NCI-H748 (cell line): Measurements from ENCODE around the gene VDR.
"Not testable (repeated sequence)": the region's sequence is repeated elsewhere in the genome, so short reads cannot be mapped to it uniquely, and the experiment has no call there.

Experiments used
- DNase-seq: peaks from one replicate; lab custom pipeline; 2025; ENCODE audit not compliant: unreplicated experiment; lab: John Stamatoyannopoulos, UW

The VDR gene

GRCh38 chr12:47850153-47851084 is 54.4 kb downstream of the VDR start:
- DNase-seq: no peak

GRCh38 chr12:47849261-47849660 is 55.5 kb downstream of the VDR start:
- DNase-seq: no peak

- no peak for DNase-seq
These were observed 55.9 kb downstream of the VDR start for GRCh38 chr12:47848853-47849252.

GRCh38 chr12:47846294-47846996 is 58.3 kb downstream of the VDR start:
- DNase-seq: no peak

- no peak for DNase-seq
These were observed 59.7 kb downstream of the VDR start for GRCh38 chr12:47845081-47845480.

GRCh38 chr12:47844264-47845019 is 60.4 kb downstream of the VDR start:
- peak; percentile 56 for DNase-seq

- DNase-seq: no peak
These were observed 61.4 kb downstream of the VDR start for GRCh38 chr12:47843226-47843980.

- not testable (repeated sequence) for DNase-seq
These were observed 62.3 kb downstream of the VDR start for GRCh38 chr12:47842543-47842942.

GRCh38 chr12:47841910-47842309 is 62.9 kb downstream of the VDR start:
- DNase-seq: no peak

GRCh38 chr12:47841501-47841900 is 63.3 kb downstream of the VDR start:
- DNase-seq: no peak

- DNase-seq: no peak
These were observed 64.2 kb downstream of the VDR start for GRCh38 chr12:47840571-47840970.

- DNase-seq: no peak
These were observed 65.4 kb downstream of the VDR start for GRCh38 chr12:47839214-47839876.

- DNase-seq: no peak
These were observed 66.4 kb downstream of the VDR start for GRCh38 chr12:47838286-47838931.

- peak; percentile 71 for DNase-seq
These were observed 67.3 kb downstream of the VDR start for GRCh38 chr12:47837190-47838171.

- no peak for DNase-seq
These were observed 69.0 kb downstream of the VDR start for GRCh38 chr12:47835831-47836155.

GRCh38 chr12:47835006-47835830 is 69.6 kb downstream of the VDR start:
- no peak for DNase-seq

- no peak for DNase-seq
These were observed 70.4 kb downstream of the VDR start for GRCh38 chr12:47834199-47834903.
